Measurements from ENCODE around the gene PERP. TPM values are rescaled to one million over a fixed set of nuclear protein-coding genes. Genes with fewer than 3 reads are reported as not detected.
"Not testable (repeated sequence)": the region's sequence is repeated elsewhere in the genome, so short reads cannot be mapped to it uniquely, and the experiment has no call there.

Gene PERP
- 0.73 TPM for total RNA-seq

GRCh38 chr6:138107078-138107751, at the start of gene PERP:
PERP (minus strand) TSS chr6:138107419; CDS start chr6:138107340, 79 bp downstream.
- Histone ChIP-seq H3K27me3 (ENCODE audit: insufficient read depth, low read length) (peaks cover 60% of the 10 kb centered on the region), H3K9me3 (ENCODE audit: low read depth, low read length) (no peaks in the 10 kb centered on the region), H3K4me1 (ENCODE audit: insufficient read depth, low read length) (peaks cover 16% of the 10 kb centered on the region), H3K4me3 (ENCODE audit: low read length) (peak within 1 kb of the TSS; percentile 31)

- Histone ChIP-seq H3K27me3 (ENCODE audit: insufficient read depth, low read length) (peaks cover 52% of the 10 kb centered on the region), H3K4me3 (ENCODE audit: low read length) (no peak overlapping the region), H3K4me1 (ENCODE audit: insufficient read depth, low read length) (no peaks in the 10 kb centered on the region), H3K9me3 (ENCODE audit: low read depth, low read length) (peaks cover 17% of the 10 kb centered on the region)
Measured at GRCh38 chr6:138155443-138155842, 48.2 kb upstream of the PERP start.

GRCh38 chr6:138146544-138146943, 39.3 kb upstream of the PERP start:
- H3K4me1 ChIP-seq (ENCODE audit: insufficient read depth, low read length) = no peaks in the 10 kb centered on the region
- peaks cover 3% of the 10 kb centered on the region for H3K27me3 ChIP-seq (ENCODE audit: insufficient read depth, low read length)
- no peaks in the 10 kb centered on the region for H3K9me3 ChIP-seq (ENCODE audit: low read depth, low read length)
- H3K4me3 ChIP-seq (ENCODE audit: low read length) = no peak overlapping the region

- Histone ChIP-seq H3K4me3 (ENCODE audit: low read length) (no peak overlapping the region), H3K4me1 (ENCODE audit: insufficient read depth, low read length) (no peaks in the 10 kb centered on the region), H3K27me3 (ENCODE audit: insufficient read depth, low read length) (peaks cover 4% of the 10 kb centered on the region), H3K9me3 (ENCODE audit: low read depth, low read length) (no peaks in the 10 kb centered on the region)
Measured at GRCh38 chr6:138145402-138145801, 38.2 kb upstream of the PERP start.

GRCh38 chr6:138142806-138143205, 35.6 kb upstream of the PERP start:
- no peaks in the 10 kb centered on the region for H3K4me1 ChIP-seq (ENCODE audit: insufficient read depth, low read length)
- H3K27me3 ChIP-seq (ENCODE audit: insufficient read depth, low read length) = peaks cover 24% of the 10 kb centered on the region
- H3K9me3 ChIP-seq (ENCODE audit: low read depth, low read length) = no peaks in the 10 kb centered on the region
- no peak overlapping the region for H3K4me3 ChIP-seq (ENCODE audit: low read length)

GRCh38 chr6:138129190-138129589, 22.0 kb upstream of the PERP start:
- peaks cover 10% of the 10 kb centered on the region for H3K27me3 ChIP-seq (ENCODE audit: insufficient read depth, low read length)
- no peaks in the 10 kb centered on the region for H3K9me3 ChIP-seq (ENCODE audit: low read depth, low read length)
- no peak overlapping the region for H3K4me3 ChIP-seq (ENCODE audit: low read length)
- H3K4me1 ChIP-seq (ENCODE audit: insufficient read depth, low read length) = no peaks in the 10 kb centered on the region

- peaks cover 8% of the 10 kb centered on the region for H3K27me3 ChIP-seq (ENCODE audit: insufficient read depth, low read length)
- no peaks in the 10 kb centered on the region for H3K9me3 ChIP-seq (ENCODE audit: low read depth, low read length)
- H3K4me1 ChIP-seq (ENCODE audit: insufficient read depth, low read length) = no peaks in the 10 kb centered on the region
- H3K4me3 ChIP-seq (ENCODE audit: low read length) = no peak overlapping the region
Measured at GRCh38 chr6:138128096-138128495, 20.9 kb upstream of the PERP start.

- Histone ChIP-seq H3K4me1 (ENCODE audit: insufficient read depth, low read length) (no peaks in the 10 kb centered on the region), H3K4me3 (ENCODE audit: low read length) (no peak overlapping the region), H3K27me3 (ENCODE audit: insufficient read depth, low read length) (peaks cover 11% of the 10 kb centered on the region), H3K9me3 (ENCODE audit: low read depth, low read length) (no peaks in the 10 kb centered on the region)
Measured at GRCh38 chr6:138124096-138124495, 16.9 kb upstream of the PERP start.

GRCh38 chr6:138119976-138120375, 12.8 kb upstream of the PERP start:
- peaks cover 6% of the 10 kb centered on the region for H3K4me1 ChIP-seq (ENCODE audit: insufficient read depth, low read length)
- H3K9me3 ChIP-seq (ENCODE audit: low read depth, low read length) = no peaks in the 10 kb centered on the region
- peaks cover 16% of the 10 kb centered on the region for H3K27me3 ChIP-seq (ENCODE audit: insufficient read depth, low read length)
- H3K4me3 ChIP-seq (ENCODE audit: low read length) = no peak overlapping the region

GRCh38 chr6:138119229-138119628, 12.0 kb upstream of the PERP start:
- not testable (repeated sequence) for H3K9me3 ChIP-seq (ENCODE audit: low read depth, low read length); H3K4me3 ChIP-seq (ENCODE audit: low read length); H3K4me1 ChIP-seq (ENCODE audit: insufficient read depth, low read length)
- H3K27me3 ChIP-seq (ENCODE audit: insufficient read depth, low read length) = peaks cover 15% of the 10 kb centered on the region

- Histone ChIP-seq H3K4me1 (ENCODE audit: insufficient read depth, low read length) (peaks cover 6% of the 10 kb centered on the region), H3K9me3 (ENCODE audit: low read depth, low read length) (no peaks in the 10 kb centered on the region), H3K27me3 (ENCODE audit: insufficient read depth, low read length) (peaks cover 12% of the 10 kb centered on the region), H3K4me3 (ENCODE audit: low read length) (no peak overlapping the region)
Measured at GRCh38 chr6:138117376-138117914, 10.2 kb upstream of the PERP start.

- peaks cover 6% of the 10 kb centered on the region for H3K4me1 ChIP-seq (ENCODE audit: insufficient read depth, low read length)
- no peak overlapping the region for H3K4me3 ChIP-seq (ENCODE audit: low read length)
Measured at GRCh38 chr6:138116661-138116999, 9.4 kb upstream of the PERP start.

GRCh38 chr6:138115877-138116660, 8.8 kb upstream of the PERP start:
- Histone ChIP-seq H3K4me1 (ENCODE audit: insufficient read depth, low read length) (peaks cover 6% of the 10 kb centered on the region), H3K27me3 (ENCODE audit: insufficient read depth, low read length) (peaks cover 9% of the 10 kb centered on the region), H3K4me3 (ENCODE audit: low read length) (no peak overlapping the region), H3K9me3 (ENCODE audit: low read depth, low read length) (no peaks in the 10 kb centered on the region)

More at GRCh38 chr6:138116661-138116999, 9.4 kb upstream of the PERP start:
- peaks cover 12% of the 10 kb centered on the region for H3K27me3 ChIP-seq (ENCODE audit: insufficient read depth, low read length)
- H3K9me3 ChIP-seq (ENCODE audit: low read depth, low read length) = no peaks in the 10 kb centered on the region

- peaks cover 6% of the 10 kb centered on the region for H3K27me3 ChIP-seq (ENCODE audit: insufficient read depth, low read length)
- H3K9me3 ChIP-seq (ENCODE audit: low read depth, low read length) = no peaks in the 10 kb centered on the region
- H3K4me3 ChIP-seq (ENCODE audit: low read length) = no peak overlapping the region
- H3K4me1 ChIP-seq (ENCODE audit: insufficient read depth, low read length) = peaks cover 6% of the 10 kb centered on the region
Measured at GRCh38 chr6:138115201-138115600, 8.0 kb upstream of the PERP start.

GRCh38 chr6:138113588-138114210, 6.5 kb upstream of the PERP start:
- Histone ChIP-seq H3K27me3 (ENCODE audit: insufficient read depth, low read length) (peaks cover 13% of the 10 kb centered on the region), H3K4me3 (ENCODE audit: low read length) (no peak overlapping the region), H3K9me3 (ENCODE audit: low read depth, low read length) (no peaks in the 10 kb centered on the region), H3K4me1 (ENCODE audit: insufficient read depth, low read length) (peaks cover 6% of the 10 kb centered on the region)
